Muscle of back (tissue), 13 donors: ENCODE measurements around the gene NIPSNAP2. TPM values are rescaled to one million over a fixed set of nuclear protein-coding genes. Genes with fewer than 3 reads are reported as not detected.
A peak's percentile ranks its signal among the peaks of the same experiment; 100 is the strongest.
"Not testable (repeated sequence)": the region's sequence is repeated elsewhere in the genome, so short reads cannot be mapped to it uniquely, and the experiment has no call there.

Experiments
- DNase-seq, 3 donors: peaks; one replicate each; pipeline versions ENCODE4 v3.0.0 to v3.0.0-alpha.2; 2013
- long read RNA-seq, 9 donors: transcript quantifications; one replicate each; lab custom pipeline, GENCODE V29; 2026
- polyA plus RNA-seq, 10 donors: library from polyadenylated mRNA; unstranded; fragments of 120-200 nt; gene quantifications; one replicate each; pipeline ENCODE4 v1.2.1, GENCODE V29; 2013; ENCODE audit not compliant: insufficient read length in 10 of 10

NIPSNAP2 gene
- 100 to 1,000 TPM in 5 of 10 donors, 10 to 100 TPM in 5; 76.0 to 126 (median 101) TPM for polyA plus RNA-seq
- long read RNA-seq, donor 1, transcript NIPSNAP2-201 (10 exons, 1,999 nt), result major isoform, 34 of 103 reads
- long read RNA-seq, donor 1, partial matches to known transcripts, result 66 of 103 reads
- long read RNA-seq, donor 1, other reads (novel, unspliced or antisense), result 0 of 103 reads
- long read RNA-seq, donor 2, transcript NIPSNAP2-201 (10 exons, 1,999 nt), result major isoform, 34 of 43 reads
- long read RNA-seq, donor 2, partial matches to known transcripts, result 9 of 43 reads
- long read RNA-seq, donor 2, other reads (novel, unspliced or antisense), result 0 of 43 reads
- long read RNA-seq, donor 3, result 0 reads
- long read RNA-seq, donor 4, transcript NIPSNAP2-201 (10 exons, 1,999 nt), result major isoform, 32 of 78 reads
- long read RNA-seq, donor 4, partial matches to known transcripts, result 40 of 78 reads
- long read RNA-seq, donor 4, other reads (novel, unspliced or antisense), result 0 of 78 reads
- long read RNA-seq, donor 5, full-length matches to known transcripts, result 42 of 103 reads
- long read RNA-seq, donor 5, partial matches to known transcripts, result 61 of 103 reads
- long read RNA-seq, donor 5, other reads (novel, unspliced or antisense), result 0 of 103 reads
- long read RNA-seq, donor 6, full-length matches to known transcripts, result 52 of 101 reads
- long read RNA-seq, donor 6, partial matches to known transcripts, result 49 of 101 reads
- long read RNA-seq, donor 6, other reads (novel, unspliced or antisense), result 0 of 101 reads
- long read RNA-seq, donor 7, full-length matches to known transcripts, result 30 of 49 reads
- long read RNA-seq, donor 7, partial matches to known transcripts, result 19 of 49 reads
- long read RNA-seq, donor 7, other reads (novel, unspliced or antisense), result 0 of 49 reads
- long read RNA-seq, donor 8, transcript NIPSNAP2-201 (10 exons, 1,999 nt), result major isoform, 25 of 45 reads
- long read RNA-seq, donor 8, partial matches to known transcripts, result 20 of 45 reads
- long read RNA-seq, donor 8, other reads (novel, unspliced or antisense), result 0 of 45 reads
- long read RNA-seq, donor 9, partial matches to known transcripts, result 0 of 4 reads
- long read RNA-seq, donor 9, other reads (novel, unspliced or antisense), result 0 of 4 reads

DNA sequence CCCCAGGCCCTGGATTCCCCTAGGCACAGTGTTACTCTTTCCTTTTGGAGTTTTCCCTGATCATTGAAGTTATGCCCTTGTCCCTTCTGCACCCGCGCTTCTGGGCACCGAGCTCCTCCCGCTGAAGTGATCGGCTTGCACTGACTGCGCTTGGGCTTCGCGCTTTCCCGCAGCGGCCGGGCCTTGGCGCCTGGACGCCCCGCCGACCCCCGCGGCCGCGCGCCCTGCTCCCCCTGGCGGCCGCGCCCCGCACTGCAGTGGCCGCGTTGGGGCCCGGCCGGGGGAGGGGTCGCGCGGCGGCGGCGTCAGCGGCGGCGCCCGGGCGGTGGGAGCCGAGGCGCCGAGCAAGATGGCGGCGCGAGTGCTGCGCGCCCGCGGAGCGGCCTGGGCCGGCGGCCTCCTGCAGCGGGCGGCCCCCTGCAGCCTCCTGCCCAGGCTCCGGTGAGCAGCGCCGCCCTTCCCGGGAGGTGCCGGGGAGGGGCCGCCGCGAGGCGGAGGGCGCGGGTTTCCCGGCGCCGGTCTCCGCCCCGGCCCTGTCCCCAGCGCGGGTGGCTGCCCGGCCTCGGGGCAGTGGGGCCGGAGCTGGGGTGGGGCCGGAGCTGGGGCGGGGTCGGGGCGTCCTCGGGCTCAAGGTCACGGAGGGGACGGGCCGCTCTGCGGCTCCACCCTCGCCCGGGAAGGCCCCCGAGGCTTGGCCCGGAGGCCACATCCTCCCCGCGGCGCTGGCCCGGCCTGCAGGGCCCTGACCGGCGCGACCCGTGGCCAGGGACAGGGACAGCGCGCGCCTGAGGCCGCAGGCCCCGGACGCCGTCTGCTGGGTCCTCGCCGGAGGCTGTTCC, at the start of gene NIPSNAP2:
TSS of gene NIPSNAP2 (plus strand) at position 325 of the 839 bp plus-strand sequence. CDS start at position 350, 25 bp downstream.
- peak; percentile 62 to 87 (median 74) for DNase-seq

DNA sequence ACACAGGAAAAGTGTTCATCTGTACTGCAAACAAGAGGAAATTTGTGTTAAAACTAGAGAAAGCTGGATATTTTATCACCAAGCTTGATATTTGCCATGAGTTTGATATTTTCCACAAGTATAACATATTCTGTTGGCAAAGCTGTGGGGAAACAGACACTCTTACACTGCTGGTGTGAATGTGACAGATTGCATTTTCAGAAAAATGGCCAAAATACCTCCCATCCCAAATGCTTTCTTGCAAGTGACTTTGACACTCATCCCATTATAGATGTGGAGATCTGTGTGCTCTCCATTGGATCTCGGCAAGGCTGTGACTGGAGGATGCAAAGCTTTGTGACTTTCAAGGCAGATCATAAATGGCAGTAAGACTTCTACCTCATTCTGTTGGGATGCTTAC, 46.6 kb upstream of the NIPSNAP2 start:
- no peak for DNase-seq

DNA sequence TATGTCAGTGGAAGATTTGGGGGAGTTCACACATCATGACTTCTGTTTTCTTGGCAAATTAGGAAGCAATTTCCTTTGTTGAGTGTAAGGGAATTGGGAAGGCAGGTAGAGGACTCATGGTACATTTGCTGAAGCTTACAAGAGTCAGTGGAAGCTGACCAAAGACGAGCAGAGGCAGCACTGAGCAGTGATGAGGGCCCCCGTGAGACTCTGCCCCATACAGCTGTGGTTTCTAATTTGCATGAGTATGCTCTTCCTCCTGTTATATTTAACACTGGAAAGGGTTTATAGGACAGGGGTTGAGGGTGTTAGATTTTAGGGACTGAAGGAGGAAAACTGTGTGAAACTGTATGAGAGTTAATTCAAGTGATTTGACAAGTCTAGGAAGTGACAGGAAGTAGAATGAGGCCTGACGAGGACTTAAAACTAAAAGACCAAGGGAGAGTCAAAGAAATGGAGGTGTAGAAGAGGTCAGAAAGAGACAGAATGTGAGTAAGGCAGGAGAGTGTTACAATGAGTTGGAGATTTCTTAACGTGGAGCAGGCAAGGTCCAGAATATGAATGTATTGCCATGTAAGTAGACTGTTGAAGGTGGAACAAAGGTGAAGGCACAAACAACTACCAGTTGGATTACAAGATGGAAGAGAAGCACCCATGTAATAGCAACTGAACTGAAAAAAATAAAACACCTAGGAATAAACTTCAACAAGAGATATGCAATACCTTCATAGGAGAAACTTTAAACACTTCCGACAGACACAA, 36.2 kb upstream of the NIPSNAP2 start:
- no peak for DNase-seq

DNA sequence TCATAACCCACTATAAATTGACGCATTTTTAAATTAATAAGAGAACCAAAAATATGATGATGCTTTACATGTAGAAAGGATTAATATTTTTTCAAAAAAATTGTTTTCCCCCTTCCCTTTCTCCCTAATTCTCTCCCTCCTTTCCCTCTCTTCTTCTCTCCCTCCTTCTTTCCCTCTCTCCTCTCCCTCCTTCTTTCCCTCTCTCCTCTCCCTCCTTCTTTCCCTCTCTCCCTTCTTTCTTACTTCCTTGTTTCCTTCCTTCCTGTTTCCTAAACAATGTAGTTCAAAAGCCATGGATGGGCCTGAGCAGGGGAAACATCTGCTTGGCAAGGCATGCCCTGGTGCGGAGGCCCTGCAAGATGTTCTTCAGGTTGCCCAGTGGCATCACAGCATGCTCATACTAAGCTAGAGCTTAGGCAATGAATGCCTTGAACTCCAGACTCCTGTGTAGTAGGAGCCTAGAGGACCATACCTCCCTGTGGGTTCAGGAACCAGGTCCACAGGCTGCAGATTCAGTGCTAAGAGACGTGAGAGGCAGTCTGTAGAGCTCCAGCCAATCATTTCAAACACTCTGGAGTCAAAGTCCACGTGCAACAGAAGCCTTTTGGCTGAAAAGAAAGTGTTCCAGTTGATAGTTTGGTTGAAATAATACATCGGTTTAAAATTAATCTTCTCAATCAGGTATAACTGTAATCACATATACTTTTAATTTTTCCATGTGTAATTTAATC, 32.8 kb upstream of the NIPSNAP2 start:
- no peak for DNase-seq

DNA sequence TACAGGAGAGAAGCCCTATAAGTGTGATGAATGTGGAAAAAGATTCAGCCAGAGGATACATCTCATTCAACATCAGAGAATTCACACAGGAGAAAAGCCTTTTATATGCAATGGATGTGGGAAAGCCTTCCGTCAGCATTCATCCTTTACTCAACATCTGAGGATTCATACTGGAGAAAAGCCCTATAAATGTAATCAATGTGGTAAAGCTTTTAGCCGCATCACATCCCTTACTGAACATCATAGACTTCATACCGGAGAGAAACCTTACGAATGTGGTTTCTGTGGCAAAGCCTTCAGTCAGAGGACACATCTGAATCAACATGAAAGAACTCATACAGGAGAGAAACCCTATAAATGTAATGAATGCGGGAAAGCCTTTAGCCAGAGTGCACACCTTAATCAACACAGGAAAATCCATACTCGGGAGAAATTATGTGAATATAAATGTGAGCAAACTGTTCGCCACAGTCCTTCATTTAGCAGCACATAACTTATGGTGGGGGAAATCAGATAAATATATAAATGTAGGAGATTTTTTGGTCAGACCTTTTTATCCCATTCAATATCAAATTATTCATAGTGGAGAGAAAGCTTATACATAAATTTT, 24.8 kb upstream of the NIPSNAP2 start:
- DNase-seq, result no peak

DNA sequence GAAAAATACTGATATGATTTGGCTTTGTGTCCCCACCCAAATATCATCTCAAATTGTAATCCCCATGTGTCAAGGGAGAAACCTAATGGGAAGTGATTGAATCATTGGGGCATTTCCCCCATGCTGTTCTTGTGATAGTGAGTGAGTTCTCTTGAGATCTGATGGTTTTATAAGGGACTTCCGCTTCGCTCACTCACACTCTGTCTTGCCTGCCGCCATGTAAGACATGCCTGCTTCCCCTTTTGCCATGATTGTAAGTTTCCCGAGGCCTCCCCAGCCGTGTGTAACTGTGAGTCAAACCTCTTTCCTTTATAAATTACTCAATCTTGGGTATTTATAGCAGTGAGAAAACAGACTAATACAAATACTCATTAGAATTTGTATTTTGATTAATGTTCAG, 17.8 kb upstream of the NIPSNAP2 start:
- DNase-seq, result no peak

DNA sequence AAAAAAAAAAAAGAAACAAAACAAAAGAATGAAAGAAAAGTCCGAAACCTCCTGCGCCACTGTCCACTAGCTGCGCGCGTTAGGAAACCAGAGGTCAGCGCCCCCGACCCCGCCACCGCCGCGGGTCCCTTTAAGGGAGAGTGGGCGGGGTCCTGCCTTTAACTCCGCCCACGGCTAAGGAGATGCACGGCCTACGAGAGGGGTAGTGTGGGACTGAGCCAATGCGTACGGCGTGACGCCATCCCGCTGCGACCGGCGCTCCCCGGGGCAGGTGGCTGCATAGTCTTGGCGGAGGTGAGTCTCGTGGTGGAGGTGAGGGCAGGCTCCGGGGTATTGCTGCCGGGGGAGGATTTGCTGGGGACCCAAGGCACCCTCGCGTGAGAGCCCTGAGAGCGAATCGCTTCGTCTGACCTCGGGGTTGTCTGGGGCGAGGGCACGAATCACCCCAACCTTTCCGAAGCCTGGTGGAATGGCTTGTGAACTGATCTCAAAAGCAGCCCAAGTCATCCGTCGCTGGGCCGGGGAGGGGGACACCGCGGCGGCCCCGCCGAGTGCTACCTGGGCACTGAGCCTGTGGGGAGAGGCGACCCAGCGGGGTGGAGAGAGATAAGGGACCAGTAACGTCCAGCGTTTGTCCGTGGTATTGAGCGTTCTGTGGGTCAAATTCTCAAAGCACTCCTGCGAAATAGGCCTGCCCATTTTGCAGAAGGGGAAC, 12.6 kb upstream of the NIPSNAP2 start, which contains the start of gene MRPS17:
TSS of gene MRPS17 (plus strand) at position 241 of the 715 bp plus-strand sequence. CDS start 1,319 bp downstream, outside the sequence.
- DNase-seq, result peak; percentile 83 to 96 (median 91)

DNA sequence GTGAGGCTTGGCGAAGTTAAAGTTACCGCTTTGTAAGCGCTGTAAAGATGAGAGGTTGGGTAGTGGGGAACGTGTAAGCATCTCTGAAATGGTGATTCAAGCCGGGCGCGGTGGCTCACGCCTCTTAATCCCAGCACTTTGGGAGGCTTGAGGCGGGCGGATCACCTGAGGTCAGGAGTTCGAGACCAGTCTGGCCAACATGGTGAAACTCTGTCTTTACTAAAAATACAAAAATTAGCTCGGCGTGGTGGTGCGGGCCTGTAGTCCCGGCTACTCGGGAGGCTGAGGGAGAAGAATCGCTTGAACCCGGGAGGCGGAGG, 12.1 kb upstream of the NIPSNAP2 start:
- DNase-seq, result not testable (repeated sequence)

DNA sequence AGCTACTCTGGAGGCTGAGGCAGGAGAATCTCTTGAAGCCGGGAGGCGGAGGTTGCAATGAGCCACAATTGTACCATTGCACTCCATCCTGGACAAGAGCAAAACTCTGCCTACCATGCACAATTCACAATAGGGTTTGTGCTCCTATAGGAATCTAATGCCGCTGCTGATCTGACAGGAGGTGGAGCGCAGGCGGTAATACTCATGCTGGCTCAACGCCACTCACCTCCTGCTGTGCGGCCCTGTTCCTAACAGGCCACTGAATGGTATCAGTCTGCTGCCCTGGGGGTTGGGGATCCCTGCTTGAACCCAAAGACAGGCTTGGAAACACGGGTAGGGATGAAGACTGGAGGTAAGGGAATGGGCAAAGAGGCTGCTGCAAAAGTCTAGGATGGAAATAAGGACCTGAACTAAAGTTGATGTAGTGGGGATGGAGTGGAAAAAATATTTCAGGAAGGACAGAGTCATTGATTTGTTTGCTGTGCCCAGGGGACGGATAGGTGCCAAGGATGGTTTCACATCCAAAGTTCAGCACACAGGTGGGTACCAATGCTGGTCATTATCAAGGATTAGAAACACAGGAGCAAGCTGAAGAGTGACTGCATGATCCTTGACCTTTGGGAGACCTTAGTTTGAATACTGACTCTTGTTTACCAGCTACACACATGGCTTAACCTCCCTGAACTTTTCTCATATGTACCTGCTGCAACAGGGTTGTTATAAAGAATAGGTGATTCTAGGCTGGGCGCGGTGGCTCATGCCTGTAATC, 10.5 kb upstream of the NIPSNAP2 start:
- no peak for DNase-seq

DNA sequence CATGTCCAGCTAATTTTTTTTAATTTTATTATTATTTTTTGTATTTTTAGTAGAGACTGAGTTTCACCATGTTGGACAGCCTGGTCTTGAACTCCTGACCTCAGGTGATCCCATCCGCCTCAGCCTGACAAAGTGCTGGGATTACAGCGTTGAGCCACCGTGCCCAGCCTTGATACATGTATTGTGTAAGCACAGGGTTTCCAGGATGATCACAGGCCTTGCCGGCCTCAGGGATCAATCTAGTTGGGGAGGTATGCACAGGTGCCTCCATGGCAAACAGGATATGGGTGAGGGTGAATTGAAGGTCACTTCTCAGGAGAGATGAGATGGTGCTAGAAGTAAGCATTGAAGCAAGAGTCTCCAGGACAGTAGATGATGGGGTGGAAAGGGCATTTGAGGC, 7.2 kb upstream of the NIPSNAP2 start:
- DNase-seq, result no peak

DNA sequence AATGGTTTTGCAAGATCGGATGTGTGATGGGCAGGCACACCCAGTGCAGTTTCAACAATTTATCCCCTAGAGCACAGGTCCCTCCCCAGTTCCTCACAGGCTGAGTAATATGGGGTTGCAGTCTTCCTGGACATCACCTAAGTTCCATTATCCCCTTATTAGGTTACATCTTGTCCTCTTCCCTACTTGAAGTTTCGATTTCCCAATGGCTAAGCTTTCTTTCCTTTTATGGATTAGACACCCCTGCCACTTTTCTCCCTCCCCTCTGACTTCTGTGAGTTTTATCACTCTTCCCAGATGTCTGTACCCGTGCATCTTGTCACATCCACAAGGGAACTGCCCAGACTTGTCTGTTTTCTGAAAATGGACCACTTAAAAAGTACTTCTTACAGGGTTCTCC, 2.4 kb upstream of the NIPSNAP2 start:
- no peak for DNase-seq

DNA sequence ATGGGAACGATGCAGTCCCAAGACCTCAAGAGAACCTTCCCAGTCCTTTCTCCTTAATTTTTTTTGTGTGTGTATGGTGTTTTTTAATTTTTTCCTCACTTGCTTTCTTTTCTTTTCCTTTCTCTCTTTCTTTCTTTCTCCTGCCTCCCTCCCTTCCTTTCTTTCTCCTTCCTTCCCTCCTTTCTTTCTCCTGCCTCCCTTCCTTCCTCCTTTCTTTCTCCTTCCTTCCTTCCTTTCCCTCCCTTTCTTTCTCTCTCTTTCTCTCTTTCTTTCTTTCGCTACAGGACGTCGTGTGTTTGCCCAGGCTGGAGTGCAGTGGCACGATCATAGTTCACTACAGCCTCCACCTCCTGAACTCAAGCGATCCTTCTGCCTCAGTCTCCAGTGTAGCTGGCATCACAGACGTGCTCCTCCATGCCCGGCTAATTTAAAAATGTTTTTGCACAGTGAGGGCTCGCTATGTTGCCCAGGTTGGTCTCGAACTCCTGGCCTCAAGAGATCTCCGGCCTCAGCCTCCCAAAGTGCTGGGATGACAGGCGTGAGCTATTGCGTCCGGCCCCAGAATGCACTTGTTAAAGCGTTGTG, 709 bp upstream of the NIPSNAP2 start:
- no peak for DNase-seq

DNA sequence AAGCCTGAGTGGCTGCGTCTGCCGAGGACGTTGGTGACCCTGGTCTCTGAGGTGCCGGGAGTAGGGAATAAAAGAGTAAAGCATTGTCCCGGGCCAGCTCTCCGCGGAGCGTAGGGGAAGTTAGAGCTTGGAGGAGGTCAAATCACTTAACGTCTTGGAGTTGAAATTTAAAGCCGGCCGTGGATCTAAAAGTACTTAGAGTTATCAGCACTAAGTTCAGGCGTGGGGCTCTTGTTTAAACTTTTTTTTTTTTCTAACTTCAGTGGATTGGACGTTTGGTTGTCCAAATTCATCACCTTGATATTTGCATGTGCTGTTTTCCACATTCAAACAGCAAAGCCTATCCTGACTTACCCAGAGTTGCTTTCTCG, 700 bp downstream of the NIPSNAP2 start:
- DNase-seq, result peak in 1 of 3 donors; percentile 37

DNA sequence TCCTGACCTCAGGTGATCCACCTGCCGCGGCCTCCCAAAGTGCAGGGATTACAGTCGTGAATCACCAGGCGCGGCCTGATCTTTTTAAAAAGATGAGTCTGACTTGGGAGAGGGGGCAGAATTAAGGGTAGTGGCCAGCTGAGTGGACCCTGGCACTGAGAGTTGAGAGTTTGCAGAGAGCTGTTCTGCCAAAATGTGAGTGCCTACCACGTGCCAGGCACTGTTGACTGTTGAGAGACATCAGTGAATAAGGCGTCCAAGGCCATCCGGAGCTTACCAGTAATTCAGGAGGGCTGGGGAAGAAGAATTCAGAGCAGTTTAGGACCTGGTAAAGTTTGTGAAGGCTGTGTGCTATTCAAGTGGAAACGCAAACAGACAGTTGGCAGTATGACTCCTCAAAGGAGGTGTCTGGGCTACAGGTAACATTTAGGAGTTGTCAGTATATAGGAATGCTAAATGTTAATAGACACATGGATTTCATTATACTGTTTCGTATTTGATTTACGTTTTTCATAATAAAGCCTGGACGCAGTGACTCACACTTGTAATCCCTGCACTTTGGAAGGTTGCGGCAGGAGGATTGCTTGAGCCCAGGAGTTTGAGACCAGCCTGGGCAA, 1.5 kb downstream of the NIPSNAP2 start:
- peak in 1 of 3 donors; percentile 45 for DNase-seq

DNA sequence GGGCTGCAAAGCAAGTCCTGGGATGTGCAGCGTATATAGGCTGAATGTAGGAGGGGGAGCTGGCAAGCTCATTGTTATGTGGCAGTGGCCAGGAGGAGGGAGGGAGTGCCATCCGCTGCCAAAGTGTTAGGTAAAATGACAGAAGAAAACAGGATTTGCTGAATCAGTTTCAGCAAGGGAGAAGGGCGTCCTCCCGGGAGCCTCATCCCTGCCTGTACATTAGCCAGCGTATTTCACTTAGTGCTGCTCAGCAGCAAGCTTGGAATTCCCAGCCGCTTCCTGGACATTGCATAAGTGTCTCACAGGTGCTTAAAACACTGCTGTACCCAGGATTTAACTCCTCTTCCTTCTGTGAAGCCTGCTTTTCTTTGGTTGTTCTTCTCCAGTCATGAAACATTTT, 2.5 kb downstream of the NIPSNAP2 start:
- DNase-seq, result no peak

DNA sequence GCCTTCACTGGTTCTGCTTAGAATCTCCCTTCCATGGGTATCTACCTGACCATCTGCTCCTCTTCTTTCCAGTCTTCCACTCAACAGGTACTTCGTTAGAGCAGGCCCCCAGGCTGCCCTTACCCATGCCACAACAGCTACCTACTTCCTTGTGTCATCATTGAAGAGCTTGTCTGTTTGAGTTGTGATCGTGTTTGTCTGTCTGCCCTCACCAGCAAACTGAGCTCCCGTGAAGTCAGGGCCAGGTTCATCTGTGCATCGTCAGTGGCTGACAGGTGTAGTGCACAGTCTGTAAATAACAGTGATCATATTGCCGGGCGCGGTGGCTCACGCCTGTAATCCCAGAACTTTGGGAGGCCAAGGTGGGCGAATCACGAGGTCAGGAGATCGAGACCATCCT, 5.0 kb downstream of the NIPSNAP2 start:
- no peak for DNase-seq

DNA sequence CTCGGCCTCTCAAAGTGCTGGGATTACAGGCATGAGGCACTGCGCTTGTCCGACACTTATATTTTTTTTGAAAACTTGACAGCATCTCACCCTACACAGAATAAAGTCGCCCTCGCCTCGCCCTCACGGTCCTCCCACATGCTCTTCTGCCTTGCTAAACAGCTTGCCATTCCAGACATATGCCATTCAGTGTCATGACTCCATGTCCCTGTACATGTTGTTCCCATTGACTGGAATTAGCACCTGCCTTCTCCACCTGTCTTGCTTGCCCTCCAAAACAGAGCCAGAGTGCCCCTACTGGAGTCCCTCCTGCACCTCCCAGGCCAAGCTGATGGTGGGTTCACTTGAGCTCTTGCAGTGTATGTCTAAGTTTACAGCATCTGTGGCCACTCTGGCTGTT, 6.2 kb downstream of the NIPSNAP2 start:
- peak in 1 of 3 donors; percentile 44 for DNase-seq
